Measurements from ENCODE around the gene C1D. TPM values are rescaled to one million over a fixed set of nuclear protein-coding genes. Genes with fewer than 3 reads are reported as not detected.
A peak's percentile ranks its signal among the peaks of the same experiment; 100 is the strongest.
"Not testable (repeated sequence)": the region's sequence is repeated elsewhere in the genome, so short reads cannot be mapped to it uniquely, and the experiment has no call there.

The C1D gene
- total RNA-seq, 1 donor from 2014 or later: 16.1 TPM

DNA sequence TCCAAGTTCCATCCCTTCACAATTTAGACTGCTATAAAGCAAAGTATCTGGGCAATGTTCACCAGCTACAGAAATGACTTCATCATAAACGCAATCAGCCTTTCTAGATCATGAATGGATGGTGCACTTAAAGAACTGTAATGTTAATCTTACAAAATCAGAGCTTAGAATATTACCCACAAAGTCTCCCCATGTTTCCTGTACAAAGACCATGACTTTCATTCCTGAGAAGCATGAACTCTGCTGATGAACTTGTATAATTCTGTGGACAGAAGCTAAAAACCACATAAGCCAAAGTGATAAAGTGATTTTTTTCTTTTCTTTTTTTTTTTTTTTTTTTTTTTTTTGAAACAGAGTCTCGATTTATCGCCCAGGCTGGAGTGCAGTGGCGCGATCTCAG lies 53.3 kb downstream of the C1D start:
- no peak for DNase-seq (ENCODE audit: low read depth, low spot score)

DNA sequence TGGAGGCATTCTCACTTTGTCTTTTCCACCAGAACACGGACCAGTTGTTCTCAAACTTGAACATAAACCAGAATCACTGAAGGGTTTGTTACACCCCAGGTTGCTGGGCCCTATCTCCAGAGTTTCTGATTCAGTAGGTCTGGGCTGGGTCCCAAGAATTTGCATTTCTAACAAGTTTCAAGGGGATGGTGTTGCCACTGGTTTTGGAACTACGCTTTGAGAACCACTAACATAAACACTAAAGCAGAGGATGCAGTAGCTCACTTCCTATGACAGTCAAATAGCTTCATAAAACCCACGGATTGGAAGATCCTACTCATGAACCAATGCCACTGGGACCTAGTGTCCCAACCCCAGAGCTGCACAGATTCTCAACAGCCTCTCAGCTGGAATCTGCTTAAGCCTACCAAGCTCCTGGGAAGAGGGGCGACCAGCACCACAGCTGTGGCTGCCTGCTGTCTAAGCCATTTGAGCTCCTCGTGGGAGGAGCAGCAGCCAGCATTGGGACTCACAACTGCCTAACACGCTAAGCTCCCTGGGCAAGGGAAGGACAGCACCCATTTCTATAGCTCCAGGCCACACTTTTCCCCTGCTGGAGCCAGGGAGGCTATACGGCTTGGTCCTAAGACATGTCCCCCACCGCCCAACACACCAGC lies 62.5 kb downstream of the C1D start:
- DNase-seq (ENCODE audit: low read depth, low spot score): no peak

DNA sequence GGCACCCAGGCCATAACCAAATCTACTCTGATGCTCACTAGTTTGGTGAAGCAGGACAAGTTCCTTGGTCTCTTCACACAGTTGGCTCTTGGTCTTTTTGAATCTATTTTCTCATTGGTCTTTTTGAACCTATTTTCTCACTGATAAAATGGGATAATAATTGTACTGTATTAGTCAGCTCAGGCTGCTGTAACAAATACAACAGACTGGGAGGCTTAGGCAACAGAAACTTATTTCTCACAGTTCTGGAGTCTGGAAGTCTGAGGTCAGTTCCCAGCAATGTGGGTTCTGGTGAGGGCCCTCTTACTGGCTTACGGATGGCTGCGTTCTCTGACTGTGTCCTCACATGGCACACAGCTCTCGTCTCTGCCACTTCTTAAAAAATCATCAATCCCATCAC lies 63.5 kb downstream of the C1D start:
- DNase-seq (ENCODE audit: low read depth, low spot score): no peak

DNA sequence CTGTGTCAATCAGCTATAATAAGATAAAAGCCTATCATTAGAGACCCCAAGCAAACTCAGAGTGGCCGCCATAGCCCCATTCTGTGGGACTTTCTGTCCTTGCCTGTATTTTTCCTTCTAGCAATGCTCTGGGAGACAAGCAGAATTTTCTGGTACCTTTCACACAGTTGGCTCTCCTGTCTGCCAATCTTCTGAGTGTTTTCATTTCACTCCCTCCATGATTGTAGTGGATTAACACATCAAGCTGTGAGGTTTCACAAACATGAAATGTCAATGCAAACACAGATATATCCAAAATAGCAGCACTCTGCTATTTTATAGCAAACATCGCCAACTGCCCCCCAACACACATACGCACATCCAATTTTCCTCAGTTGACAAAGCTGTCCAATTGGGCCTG lies 64.9 kb downstream of the C1D start:
- no peak for DNase-seq (ENCODE audit: low read depth, low spot score)

DNA sequence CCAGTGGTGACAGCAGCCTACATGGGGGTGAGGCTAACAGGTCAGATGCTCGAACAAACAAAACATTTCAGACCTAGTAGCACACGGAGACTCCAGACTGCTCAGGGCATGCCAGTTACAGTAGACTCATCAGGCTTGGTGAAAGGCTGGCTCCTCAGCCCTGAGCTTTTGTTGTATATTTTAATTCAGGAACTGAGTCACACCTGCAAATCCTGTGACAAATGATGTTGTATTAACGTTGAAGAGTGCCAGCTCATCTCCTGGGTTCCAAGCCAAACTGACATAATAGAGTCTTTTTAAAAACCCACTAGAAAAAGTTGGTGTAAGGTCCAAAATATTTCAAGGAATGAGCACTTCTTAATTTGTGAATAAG lies 65.3 kb downstream of the C1D start:
- DNase-seq (ENCODE audit: low read depth, low spot score): peak; percentile 75

DNA sequence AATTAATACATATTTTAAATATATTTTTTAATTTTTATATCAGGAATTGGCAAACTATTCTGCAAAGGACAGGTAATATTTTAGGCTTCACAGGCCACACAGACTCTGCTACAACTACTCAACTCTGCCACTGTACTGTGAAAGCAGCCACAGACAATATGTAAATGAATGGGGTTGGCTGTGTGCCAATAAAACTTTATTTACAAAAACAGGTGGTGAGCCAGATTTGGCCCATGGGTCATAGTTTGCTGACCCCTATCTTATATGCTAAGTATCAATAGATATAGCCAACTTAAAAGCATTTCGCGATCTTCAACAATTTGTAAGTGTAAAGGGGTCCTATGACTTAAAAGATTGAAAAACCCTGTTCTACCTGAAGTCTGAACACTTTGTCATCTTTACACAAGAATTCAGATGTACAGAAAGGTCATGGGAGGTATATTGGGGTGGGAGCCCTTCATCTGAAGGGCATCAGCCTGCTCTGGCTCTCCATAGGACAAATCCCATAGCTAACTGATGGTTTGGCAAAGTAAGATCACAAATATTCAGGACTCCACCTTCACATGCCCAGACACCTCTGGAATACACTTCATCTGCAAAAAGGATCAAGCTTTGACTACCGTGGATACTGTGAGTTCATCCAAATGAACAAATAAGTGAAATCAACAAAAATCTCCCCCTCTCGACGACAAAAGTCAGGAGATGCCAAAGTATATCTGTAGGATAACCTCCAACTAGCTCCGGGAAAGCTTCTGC lies 65.9 kb downstream of the C1D start:
- DNase-seq (ENCODE audit: low read depth, low spot score): no peak

DNA sequence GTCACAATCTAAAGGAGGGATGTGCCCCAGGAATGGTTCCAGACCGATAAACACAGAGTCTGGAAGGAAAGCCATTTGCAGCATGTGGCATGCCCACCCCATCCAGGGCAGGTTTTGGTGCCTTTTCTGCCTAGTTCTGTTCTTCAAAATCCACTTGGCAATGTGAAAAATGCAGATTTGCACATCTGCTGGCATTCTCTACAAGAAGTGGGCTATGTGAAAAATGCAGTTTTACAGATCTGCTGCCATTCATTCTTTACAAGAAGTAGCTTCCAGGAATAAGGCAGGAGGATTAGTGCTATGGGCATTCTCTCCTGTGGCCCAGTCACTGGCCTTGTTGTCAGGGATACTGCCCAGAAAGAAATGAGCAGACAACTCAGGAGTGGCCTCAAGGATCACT lies 68.1 kb downstream of the C1D start:
- DNase-seq (ENCODE audit: low read depth, low spot score): no peak

DNA sequence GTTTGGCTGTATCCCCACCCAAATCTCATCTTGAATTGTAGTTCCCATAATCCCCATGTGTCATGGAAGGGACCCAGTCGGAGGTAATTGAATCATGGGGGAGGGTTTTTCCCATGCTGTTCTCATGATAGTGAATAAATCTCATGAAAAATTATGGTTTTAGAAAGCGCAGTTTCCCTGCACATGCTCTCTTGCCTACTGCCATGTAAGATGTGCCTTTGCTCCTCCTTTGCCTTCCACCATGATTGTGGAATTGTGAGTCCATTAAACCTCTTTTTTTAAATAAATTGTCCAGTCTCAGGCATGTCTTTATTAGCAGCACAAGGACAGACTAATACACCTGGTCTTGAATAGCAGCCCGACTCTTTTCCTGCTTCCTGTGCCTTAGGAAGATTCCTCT lies 68.7 kb downstream of the C1D start:
- not testable (repeated sequence) for DNase-seq (ENCODE audit: low read depth, low spot score)

DNA sequence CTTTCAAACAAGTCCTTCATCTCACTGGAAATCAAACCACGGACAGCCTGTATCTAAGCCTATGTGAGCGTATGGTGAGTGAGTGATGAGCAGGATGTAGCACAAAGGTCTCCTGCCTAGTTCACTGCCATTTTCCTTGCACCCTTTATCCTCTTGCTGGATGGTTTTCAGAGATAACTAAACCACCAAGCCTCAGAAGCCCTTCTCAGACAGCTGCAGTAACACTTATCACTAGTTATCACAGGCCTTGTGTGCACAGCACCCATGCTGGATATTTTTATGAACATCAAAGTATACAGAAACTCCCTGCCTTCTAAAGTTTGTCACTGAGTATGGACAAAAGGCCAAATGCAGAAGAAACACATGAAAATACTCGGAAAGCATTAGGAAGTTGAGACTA lies 69.5 kb downstream of the C1D start:
- DNase-seq (ENCODE audit: low read depth, low spot score): no peak

DNA sequence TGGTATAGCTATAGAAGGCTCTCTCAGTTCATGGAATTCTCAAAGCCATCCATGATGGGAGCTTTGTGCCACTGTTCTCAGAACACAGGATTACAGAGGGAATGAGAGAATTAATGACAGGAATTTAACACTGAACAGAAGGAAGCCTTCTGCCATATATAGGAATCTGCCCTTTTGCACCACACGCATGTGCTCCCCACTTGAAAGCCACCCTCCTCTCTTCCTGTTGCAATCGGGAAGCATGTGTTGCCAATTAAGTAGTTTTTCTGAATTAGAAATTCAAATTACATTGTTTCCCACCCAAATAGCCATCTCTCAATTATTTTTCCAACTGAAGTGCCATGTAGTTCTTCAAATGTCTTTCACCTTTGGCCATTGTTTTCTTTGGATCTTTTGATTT lies 71.3 kb downstream of the C1D start:
- no peak for DNase-seq (ENCODE audit: low read depth, low spot score)

Other genes with a start within 250 kb of the C1D start
- 23.1 and 27.5 TPM in 2 replicates for gene PNO1, start 94.9 kb upstream of the C1D start, total RNA-seq
- gene PPP3R1, start 189.5 kb upstream of the C1D start, total RNA-seq: 24.7 and 25.3 TPM in 2 replicates